GM19193 (cell line): Measurements from ENCODE around the gene GAL3ST1.

Experiments
- POLR2A ChIP-seq: IDR thresholded peaks from 4 replicates; pipeline ENCODE4 v1.6.1; 2011; ENCODE audit not compliant: insufficient read depth, insufficient read length; ENCODE audit errors: extremely low read depth

Gene GAL3ST1

DNA sequence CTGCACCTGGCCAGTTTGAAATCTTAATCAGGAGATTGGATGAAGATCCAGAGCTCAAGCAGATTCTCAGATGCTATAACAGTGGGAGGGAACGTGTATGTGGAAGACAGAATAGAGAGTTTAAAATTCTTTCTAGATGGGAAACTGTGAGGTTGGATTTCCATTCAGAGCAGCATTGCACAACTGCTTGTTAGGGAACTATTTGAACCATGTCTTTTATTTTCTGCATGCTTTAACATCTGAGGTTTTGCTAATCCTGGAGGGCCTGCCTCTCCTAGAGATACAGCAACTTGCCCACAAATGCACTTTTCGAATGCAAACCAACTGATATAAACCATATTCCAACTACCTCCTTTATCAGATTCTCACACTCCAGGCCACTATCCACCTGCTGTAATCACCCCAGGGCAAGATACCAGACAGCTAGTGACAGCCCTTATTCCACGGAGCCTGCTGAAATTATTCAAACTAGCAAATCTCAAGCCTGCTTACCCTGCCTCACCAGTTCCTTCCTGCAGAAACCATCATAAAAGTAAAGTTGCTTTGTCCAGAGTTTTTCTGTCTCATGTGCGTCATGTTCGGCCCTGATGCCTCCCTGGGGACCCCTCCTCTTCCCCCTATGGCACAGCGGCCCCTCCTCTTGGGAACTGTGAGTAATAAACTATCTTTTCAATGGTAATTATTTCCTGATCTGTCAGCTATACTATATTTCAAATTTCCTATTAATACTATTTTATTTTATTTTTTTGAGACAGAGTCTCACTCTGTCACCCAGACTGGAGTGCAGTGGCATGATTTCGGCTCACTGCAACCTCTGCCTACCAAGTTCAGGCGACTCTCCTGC is 50.6 kb downstream of the GAL3ST1 start:
- TF ChIP-seq POLR2A = no peak

GRCh38 chr22:30521368-30522156 is 52.9 kb downstream of the GAL3ST1 start:
- no peak for TF ChIP-seq POLR2A

DNA sequence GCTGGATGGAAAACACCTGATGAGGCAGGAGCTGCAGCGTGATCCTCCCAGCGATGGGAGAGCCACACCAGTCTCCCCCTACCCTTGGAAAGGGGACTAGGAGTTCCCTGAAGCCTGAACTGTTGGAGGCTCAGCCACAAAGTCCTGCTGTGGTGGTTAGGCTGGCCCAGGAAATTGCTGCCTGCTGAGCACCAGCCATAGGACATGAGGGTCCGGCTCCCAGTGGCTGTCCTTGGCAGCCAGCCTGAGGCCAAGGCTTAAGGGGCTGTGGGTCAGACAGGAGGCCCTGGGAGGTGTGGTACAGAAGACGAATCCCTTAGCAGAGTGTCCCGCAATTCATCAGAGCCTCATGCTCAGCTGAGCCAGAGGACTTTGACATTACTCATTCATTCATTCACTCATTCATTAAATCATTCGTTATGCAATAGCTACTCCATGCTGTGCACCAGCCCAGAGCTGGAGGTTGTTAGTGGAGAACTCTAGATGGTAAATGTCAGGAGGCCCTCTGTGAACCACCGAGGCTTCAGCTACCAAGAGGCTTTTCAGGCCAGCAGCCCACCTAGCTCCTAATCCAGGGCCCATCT is 54.5 kb downstream of the GAL3ST1 start:
- no peak for TF ChIP-seq POLR2A

DNA sequence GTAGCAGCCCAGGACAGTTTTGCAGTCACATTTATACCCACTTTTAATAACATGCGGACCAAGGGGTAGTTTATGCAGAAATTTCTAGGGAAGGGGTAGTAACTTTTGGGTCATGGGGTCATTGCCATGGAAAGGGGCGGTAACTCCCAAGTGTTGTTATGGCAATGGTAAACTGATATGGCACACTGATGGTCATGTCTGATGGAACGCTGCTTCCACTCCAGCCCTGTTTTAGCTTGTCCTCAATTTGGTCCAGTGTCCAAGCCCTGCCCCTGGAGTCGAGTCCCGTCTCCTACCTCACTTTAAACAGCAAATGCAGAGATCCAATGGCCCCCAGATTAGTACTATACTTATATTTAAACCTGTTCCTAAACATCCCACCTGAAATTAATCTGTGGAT is 57.7 kb downstream of the GAL3ST1 start:
- no peak for TF ChIP-seq POLR2A

GRCh38 chr22:30516273-30516672 is 58.2 kb downstream of the GAL3ST1 start:
- TF ChIP-seq POLR2A = no peak

GRCh38 chr22:30514252-30514651 is 60.2 kb downstream of the GAL3ST1 start:
- TF ChIP-seq POLR2A = no peak

DNA sequence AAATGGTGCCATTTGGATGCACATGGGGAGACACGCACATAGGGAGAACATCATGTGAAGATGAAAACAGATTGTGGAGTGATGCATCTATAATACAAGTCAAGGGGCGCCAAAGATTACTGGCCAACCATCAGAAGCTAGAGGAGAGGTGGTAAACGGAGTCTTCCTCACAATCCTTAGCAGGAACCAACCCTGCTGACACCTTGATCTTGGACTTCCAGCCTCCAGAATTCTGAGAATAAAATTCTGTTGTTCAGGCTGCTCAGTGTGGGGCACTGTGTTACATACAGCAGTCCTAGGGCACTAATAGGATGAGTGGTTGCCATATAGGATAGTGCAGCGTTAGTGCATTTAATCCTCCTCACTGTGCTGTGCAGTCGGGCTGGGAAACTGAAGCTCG is 61.0 kb downstream of the GAL3ST1 start:
- no peak for TF ChIP-seq POLR2A

DNA sequence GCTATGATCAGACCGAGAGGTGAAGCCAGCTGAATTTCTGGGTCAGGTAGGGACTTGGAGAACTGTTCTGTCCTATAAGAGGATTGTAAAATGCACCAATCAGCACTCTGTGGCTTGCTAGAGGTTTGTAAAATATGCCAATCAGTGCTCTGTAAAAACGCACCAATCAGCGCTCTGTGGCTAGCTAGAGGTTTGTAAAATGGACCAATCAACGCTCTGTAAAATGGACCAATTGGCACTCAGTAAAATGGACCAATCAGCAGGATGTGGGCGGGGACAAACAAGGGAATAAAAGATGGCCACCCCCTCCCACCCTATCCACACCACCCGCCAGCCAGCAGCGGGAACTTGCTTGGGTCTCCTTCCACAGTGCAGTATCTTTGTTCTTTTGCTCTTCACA is 62.6 kb downstream of the GAL3ST1 start:
- TF ChIP-seq POLR2A = no peak

DNA sequence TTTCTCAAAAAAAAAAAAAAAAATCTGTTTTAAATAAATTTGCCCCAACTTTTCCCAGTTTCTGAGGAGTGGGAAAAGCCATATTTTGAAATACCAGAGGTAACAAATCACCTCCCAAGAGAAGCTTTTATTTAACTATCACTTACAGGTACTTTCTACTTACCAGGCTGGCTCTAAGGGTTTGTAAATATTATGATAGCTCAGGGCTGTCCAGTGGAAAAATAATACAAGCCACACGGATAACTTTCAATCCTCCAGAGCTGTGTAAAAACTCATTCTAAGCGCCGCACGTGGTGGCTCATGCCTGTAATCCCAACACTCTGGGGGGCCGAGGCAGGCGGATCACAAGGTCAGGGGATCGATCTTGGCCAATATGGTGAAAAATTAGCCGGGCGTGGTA is 63.4 kb downstream of the GAL3ST1 start:
- TF ChIP-seq POLR2A = no peak

- TF ChIP-seq POLR2A = no peak
Observed at GRCh38 chr22:30508216-30508615, 66.2 kb downstream of the GAL3ST1 start.

DNA sequence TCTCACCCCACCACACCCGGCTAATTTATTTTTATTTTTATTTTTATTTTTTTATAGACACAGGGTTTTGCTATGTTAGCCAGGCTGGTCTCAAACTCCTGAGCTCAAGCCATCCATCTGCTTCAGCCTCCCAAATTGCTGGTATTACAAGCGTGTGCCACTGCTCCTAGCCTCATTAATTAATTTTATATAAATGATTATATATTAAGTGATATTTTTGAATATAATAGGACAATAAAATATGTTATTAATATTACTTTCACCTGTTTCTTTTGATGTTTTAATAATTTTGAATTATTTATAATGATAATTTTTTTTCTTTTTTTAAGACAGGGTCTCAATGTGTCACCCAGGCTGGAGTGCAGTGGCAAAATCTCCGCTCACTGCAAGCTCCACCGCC is 66.8 kb downstream of the GAL3ST1 start:
- TF ChIP-seq POLR2A = no peak

GRCh38 chr22:30506507-30506968 is 67.9 kb downstream of the GAL3ST1 start:
- no peak for TF ChIP-seq POLR2A
